GM18907 (cell line): ENCODE measurements around the gene IL15.

ENCODE experiments used
- ATAC-seq: cut with Tn5 transposase; IDR thresholded peaks from one replicate; pipeline ENCODE4 v1.9.1; 2021; ENCODE audit warnings: mild to moderate bottlenecking, moderate library complexity; ENCODE audit not compliant: unreplicated experiment

The IL15 gene

DNA sequence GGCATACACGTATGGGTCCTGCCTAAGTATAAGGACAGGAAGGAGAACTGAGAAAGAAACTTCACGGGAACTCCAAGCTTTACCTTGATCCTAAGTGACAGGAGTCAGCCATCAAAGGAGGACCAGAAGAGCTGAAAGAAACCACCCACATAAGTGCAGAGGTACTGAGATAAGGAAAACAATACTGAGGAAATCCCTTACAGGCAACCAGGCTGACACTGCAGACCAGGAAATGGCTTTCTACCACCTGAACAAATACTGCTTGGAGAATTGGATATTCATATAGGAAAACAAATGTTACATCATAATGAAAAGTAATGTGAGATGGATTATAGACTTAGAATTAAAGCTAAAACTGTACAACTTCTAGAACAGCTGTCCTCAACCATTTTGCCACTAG lies 127.0 kb downstream of the IL15 start:
- no peak for ATAC-seq

DNA sequence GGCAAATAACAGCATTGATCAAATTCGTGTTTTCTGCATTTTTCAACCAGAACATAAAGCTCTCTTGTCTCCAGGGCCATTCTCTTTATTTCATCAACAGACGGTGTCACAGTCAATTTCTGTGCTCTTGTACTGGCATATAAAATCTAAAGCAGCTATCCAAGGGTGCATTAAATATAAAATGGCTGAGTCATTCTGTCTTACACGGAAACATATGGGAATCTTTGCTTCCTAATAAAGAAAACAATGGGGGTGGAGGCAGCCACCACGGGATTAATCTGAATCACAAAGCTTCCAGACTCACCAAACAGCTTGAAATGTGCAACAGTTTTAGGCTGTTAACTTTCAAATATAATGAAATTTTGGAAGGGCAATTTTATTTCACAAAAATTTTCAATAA lies 132.6 kb downstream of the IL15 start:
- ATAC-seq, result no peak

DNA sequence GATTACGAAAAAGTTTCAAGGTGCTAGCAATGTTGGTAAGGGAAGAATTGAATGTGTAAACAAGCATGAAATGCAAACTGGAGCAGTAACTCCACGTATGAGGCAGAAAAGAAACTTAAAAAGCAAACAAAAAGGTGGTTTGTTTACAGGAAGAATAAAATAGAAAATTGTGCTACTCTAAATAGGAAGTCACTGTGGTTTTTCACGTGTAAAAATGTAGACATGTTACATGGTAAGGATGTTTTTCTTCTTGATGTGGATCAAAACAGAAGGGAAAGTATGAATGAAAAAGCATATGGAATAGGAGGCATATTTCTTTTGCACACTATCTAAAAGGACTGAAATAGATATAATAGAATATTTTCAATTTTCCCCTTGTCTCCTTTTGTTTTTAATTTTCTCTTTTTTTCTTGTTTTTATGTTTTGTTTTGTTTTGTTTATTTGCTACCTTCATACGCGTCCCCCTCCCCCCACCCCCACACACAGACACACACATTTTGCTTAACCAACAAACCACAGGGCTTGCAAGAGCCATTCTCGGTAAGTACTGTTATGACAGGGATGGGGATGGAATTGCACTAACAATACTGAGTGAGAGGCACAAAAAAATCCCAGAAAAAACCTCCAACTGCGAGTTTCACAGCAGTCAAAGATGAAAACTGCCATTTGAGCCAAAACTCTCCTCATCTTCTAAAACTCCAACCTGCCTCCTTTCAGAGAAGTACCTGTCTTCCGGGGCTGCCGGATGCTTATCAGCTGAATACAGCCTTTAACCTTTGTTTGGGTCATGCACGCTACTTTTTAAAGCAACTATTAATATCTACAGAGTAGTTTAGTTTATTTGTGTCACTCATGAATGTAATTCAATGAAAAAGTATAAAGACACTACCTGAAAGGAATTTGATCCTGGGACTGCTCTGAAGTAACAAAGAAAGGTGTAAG lies 135.8 kb downstream of the IL15 start:
- ATAC-seq, result peak; percentile 73

DNA sequence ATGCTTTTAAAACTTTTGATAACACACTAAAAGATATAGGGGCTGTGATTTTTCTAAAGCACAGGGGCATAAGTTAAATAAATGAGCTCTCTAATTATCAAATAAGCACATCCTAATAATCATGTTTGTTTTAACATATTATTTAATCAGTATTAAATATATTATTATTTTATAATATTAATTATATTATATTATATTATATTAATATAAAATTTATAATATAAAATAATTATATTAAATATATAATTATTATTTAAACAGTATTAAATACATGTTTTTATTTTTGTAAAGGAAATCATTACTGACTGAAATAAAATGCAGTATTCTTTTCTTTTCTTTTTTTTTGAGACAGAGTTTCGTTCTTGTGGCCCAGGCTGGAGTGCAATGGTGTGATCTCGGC lies 136.5 kb downstream of the IL15 start:
- ATAC-seq, result no peak

DNA sequence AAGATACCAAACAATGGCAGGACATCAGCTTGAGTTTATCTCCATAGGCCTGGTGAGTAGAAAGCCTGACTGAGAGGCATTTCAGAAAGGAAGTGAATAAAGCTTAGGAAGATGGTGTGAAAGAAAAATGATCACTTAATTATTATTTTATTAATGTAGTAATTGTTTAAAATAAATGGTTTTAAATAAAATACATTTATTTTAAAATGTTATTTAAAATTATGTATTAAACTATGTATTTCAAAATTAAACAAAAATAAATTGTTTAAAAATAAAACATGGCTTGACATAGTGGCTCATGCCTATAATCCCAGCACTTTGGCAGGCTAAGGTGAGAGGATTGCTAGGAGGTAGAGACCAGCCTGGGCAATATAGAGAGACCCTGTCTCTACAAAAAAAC lies 145.8 kb downstream of the IL15 start:
- no peak for ATAC-seq
